ENCODE measurements around the gene DPP3.

DNA sequence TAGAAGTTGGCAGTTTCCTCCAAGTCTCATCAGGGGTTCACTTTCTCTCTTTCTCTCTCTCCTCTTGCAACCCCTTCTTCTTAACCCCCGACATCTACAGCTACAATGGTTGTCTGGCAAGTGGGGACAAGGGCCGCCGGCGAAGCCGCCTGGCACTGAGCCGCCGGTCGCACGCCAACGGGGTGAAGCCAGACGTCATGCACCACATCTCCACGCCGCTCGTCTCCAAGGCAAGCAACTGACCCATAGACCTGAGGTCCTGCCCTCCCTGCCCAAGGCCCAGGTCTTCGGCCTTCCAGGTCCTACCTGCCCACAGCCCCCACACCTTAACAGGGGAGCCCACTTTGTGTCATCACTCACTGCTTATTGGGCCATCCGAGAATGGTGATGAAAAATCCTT lies 9.1 kb upstream of the DPP3 start:
- TF ChIP-seq EZH2 (IDR thresholded peaks at IDR 0.05) (no peak), POLR2AphosphoS5 (IDR thresholded peaks at IDR 0.05; ENCODE audit: borderline replicate concordance, low read depth, low read length) (no peak), FOXP2 (optimal IDR thresholded peaks at IDR 0.05; ENCODE audit: control extremely low read depth, extremely low read length, insufficient read depth) (no peak)

All from SK-N-MC (cell line).